ENCODE measurements around the gene GNS. TPM values are rescaled to one million over a fixed set of nuclear protein-coding genes. Genes with fewer than 3 reads are reported as not detected.

Gene GNS
- total RNA-seq, 2 experiments from 2014 or later = 8.7 to 10.0 TPM

DNA sequence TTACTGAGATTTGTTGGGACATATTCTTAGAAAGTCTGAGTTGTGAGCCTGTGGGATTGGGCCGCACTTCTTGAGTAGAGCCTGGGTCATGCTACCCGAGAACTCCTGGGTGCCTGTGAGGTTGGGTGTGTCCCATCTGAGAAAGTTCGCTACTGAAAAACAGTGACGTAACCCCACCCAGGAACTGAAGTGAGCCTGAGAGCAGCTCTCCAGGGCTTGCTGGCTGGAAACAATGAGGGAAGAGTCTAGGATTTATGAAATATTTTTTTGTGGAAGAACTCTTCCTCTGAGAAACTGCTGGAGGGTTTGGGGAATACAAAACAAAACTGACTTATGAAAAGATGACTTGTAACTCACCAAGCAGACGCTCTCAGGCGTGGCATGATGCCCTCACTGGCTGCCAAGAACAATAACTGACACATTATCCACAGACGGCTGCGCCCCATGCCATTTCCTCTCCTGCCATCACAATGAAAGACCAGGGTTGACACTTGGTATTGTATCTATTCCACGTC lies 79.7 kb downstream of the GNS start:
- intact Hi-C loops (cut with DNase I, micrococcal nuclease) = loop anchor here (1.0 to 10.0 kb wide), 3 partner anchors 10 to 225 kb away; partner anchors contain the start of gene TBK1 (in 1 of the 2)
- TF ChIP-seq, protein P1, sequence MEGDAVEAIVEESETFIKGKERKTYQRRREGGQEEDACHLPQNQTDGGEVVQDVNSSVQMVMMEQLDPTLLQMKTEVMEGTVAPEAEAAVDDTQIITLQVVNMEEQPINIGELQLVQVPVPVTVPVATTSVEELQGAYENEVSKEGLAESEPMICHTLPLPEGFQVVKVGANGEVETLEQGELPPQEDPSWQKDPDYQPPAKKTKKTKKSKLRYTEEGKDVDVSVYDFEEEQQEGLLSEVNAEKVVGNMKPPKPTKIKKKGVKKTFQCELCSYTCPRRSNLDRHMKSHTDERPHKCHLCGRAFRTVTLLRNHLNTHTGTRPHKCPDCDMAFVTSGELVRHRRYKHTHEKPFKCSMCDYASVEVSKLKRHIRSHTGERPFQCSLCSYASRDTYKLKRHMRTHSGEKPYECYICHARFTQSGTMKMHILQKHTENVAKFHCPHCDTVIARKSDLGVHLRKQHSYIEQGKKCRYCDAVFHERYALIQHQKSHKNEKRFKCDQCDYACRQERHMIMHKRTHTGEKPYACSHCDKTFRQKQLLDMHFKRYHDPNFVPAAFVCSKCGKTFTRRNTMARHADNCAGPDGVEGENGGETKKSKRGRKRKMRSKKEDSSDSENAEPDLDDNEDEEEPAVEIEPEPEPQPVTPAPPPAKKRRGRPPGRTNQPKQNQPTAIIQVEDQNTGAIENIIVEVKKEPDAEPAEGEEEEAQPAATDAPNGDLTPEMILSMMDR (IDR thresholded peaks at IDR 0.05) = no peak
- H3K36me3 Mint-ChIP-seq (ENCODE audit: low read depth) = peaks cover 33% of the 10 kb centered on the region
- Histone ChIP-seq H3K27ac (ENCODE audit: low read depth in 1 of 2, low read length in 2 of 2) (peak overlapping the region; percentile 80 to 91), H3K36me3 (ENCODE audit: insufficient read depth, low read length) (peaks cover 3% of the 10 kb centered on the region), H3K4me3 (ENCODE audit: low read length) (peak overlapping the region; percentile 19), H3K9me3 (ENCODE audit: control insufficient read depth in 1 of 2, insufficient read depth in 1 of 2, low read length in 2 of 2) (no peaks in the 10 kb centered on the region), H3K4me1 (ENCODE audit: insufficient read depth, low read length) (peaks cover 99% of the 10 kb centered on the region), H3K27me3 (ENCODE audit: control insufficient read depth in 1 of 2, insufficient read depth in 2 of 2, low read length in 2 of 2) (no peaks in the 10 kb centered on the region)
- no peaks in the 10 kb centered on the region for H3K27me3 Mint-ChIP-seq
- peak overlapping the region; percentile 59 for H3K4me3 Mint-ChIP-seq
- CTCF ChIA-PET = interaction anchor here (1.0 to 2.7 kb wide), 6 partner anchors 11 to 130 kb away, joined by 3 to 15 read pairs (median 5); no protein-coding TSS in a partner anchor
- DNase-seq (peak; percentile 53 to 90 (median 68)), ATAC-seq (ENCODE audit: poor library complexity) (peak; percentile 66)
- H3K27ac Mint-ChIP-seq = peak overlapping the region; percentile 98
- no peaks in the 10 kb centered on the region for H3K9me3 Mint-ChIP-seq
- H3K4me1 Mint-ChIP-seq (ENCODE audit: low read depth) = peaks cover 90% of the 10 kb centered on the region
- POLR2A ChIA-PET = interaction anchor here (1.3 to 34.4 kb wide), 5 partner anchors 9 to 111 kb away, joined by 5 to 808 read pairs (median 137); partner anchors contain the start of gene RASSF3

DNA sequence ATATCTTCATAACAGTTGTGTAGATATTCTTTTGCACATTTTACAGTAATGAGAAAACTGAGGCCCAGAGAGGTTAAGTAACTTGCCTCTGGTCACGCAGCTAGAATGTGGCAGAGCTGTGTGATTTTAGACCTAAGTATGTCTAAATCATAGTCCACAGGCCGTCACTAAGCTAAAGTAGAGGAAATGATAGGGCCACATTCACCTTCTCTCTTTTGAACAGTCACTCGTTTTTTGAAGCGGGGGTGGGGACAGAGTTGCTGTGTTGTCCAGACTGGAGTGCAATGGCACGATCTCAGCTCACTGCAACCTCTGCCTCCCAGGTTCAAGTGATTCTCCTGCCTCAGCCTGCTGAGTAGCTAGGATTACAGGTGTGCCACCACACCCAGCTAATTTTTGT lies 80.4 kb downstream of the GNS start:
- ChIA-PET CTCF (interaction anchor here (0.9 to 2.7 kb wide), 6 partner anchors 10 to 129 kb away, joined by 3 to 15 read pairs (median 6); no protein-coding TSS in a partner anchor), POLR2A (interaction anchor here (0.9 to 34.4 kb wide), 5 partner anchors 9 to 111 kb away, joined by 3 to 808 read pairs (median 137); partner anchors contain the start of gene RASSF3)
- H3K27ac Mint-ChIP-seq = peak overlapping the region; percentile 98
- intact Hi-C loops (cut with DNase I, micrococcal nuclease) = loop anchor here (1.0 to 10.0 kb wide), 3 partner anchors 10 to 224 kb away; partner anchors contain the start of gene TBK1 (in 1 of the 2)
- no peaks in the 10 kb centered on the region for H3K9me3 Mint-ChIP-seq
- Histone ChIP-seq H3K4me3 (ENCODE audit: low read length) (no peak overlapping the region), H3K27me3 (ENCODE audit: control insufficient read depth in 1 of 2, insufficient read depth in 2 of 2, low read length in 2 of 2) (no peaks in the 10 kb centered on the region), H3K36me3 (ENCODE audit: insufficient read depth, low read length) (peaks cover 3% of the 10 kb centered on the region), H3K27ac (ENCODE audit: low read depth in 1 of 2, low read length in 2 of 2) (peak overlapping the region; percentile 80 to 91), H3K9me3 (ENCODE audit: control insufficient read depth in 1 of 2, insufficient read depth in 1 of 2, low read length in 2 of 2) (no peaks in the 10 kb centered on the region), H3K4me1 (ENCODE audit: insufficient read depth, low read length) (peaks cover 99% of the 10 kb centered on the region)
- no peaks in the 10 kb centered on the region for H3K27me3 Mint-ChIP-seq
- H3K4me3 Mint-ChIP-seq = peak overlapping the region; percentile 59
- peaks cover 29% of the 10 kb centered on the region for H3K36me3 Mint-ChIP-seq (ENCODE audit: low read depth)
- ATAC-seq (ENCODE audit: poor library complexity) = no peak
- TF ChIP-seq, protein P1 (IDR thresholded peaks at IDR 0.05) = no peak
- peaks cover 92% of the 10 kb centered on the region for H3K4me1 Mint-ChIP-seq (ENCODE audit: low read depth)
- DNase-seq = peak in 2 of 14 experiments; percentile 44 to 46

DNA sequence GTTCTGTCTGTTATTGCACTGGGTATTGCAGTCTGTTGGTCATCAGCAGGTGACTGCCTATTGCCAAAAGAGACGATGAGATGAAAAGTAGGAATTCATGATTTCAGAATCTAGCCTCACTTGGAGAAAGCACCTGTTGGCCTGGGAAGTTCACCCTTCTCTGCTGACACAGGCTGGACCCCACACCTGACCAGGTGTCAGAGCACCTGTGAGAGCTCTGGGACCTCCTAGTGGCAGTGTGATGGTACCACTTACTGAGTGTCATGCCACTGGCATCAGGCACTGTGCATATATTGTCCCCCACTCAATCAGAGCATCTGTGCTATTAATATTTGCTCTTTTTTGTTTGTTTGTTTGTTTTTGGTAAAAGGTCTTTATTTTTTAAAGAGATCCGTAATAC lies 81.0 kb downstream of the GNS start:
- TF ChIP-seq, protein P1 (IDR thresholded peaks at IDR 0.05) = no peak
- DNase-seq (peak in 2 of 14 experiments; percentile 40 to 47), ATAC-seq (ENCODE audit: poor library complexity) (no peak)
- peak overlapping the region; percentile 98 for H3K27ac Mint-ChIP-seq
- POLR2A ChIA-PET = interaction anchor here (0.9 to 34.4 kb wide), 5 partner anchors 8 to 110 kb away, joined by 3 to 808 read pairs (median 137); partner anchors contain the start of gene RASSF3
- peak overlapping the region; percentile 35 for H3K4me3 Mint-ChIP-seq
- CTCF ChIA-PET = interaction anchor here (0.8 to 2.7 kb wide), 7 partner anchors 10 to 129 kb away, joined by 3 to 15 read pairs (median 4); no protein-coding TSS in a partner anchor
- peak overlapping the region; percentile 80 to 91 for H3K27ac ChIP-seq (ENCODE audit: low read depth in 1 of 2, low read length in 2 of 2)
- no peak overlapping the region for H3K4me3 ChIP-seq (ENCODE audit: low read length)
- H3K4me1 Mint-ChIP-seq (ENCODE audit: low read depth) = peaks cover 92% of the 10 kb centered on the region
- H3K27me3 Mint-ChIP-seq = no peaks in the 10 kb centered on the region
- intact Hi-C loops (cut with DNase I, micrococcal nuclease) = loop anchor here (2.0 to 10.0 kb wide), 2 partner anchors 17 to 223 kb away; partner anchors contain the start of gene TBK1 (in 1 of the 2)
- H3K9me3 ChIP-seq (ENCODE audit: control insufficient read depth in 1 of 2, insufficient read depth in 1 of 2, low read length in 2 of 2) = no peaks in the 10 kb centered on the region
- H3K9me3 Mint-ChIP-seq = no peaks in the 10 kb centered on the region
- no peaks in the 10 kb centered on the region for H3K27me3 ChIP-seq (ENCODE audit: control insufficient read depth in 1 of 2, insufficient read depth in 2 of 2, low read length in 2 of 2)
- peaks cover 3% of the 10 kb centered on the region for H3K36me3 ChIP-seq (ENCODE audit: insufficient read depth, low read length)
- peaks cover 99% of the 10 kb centered on the region for H3K4me1 ChIP-seq (ENCODE audit: insufficient read depth, low read length)
- peaks cover 24% of the 10 kb centered on the region for H3K36me3 Mint-ChIP-seq (ENCODE audit: low read depth)

All from CD4-positive, alpha-beta T cell (primary cell).